ENCODE results near the gene MGAT4B. TPM values are rescaled to one million over a fixed set of nuclear protein-coding genes. Genes with fewer than 3 reads are reported as not detected.
"Not testable (repeated sequence)": the region's sequence is repeated elsewhere in the genome, so short reads cannot be mapped to it uniquely, and the experiment has no call there.

Gene MGAT4B
- total and polyA plus RNA-seq, 12 donors: 80.5 to 242 (median 197) TPM

DNA sequence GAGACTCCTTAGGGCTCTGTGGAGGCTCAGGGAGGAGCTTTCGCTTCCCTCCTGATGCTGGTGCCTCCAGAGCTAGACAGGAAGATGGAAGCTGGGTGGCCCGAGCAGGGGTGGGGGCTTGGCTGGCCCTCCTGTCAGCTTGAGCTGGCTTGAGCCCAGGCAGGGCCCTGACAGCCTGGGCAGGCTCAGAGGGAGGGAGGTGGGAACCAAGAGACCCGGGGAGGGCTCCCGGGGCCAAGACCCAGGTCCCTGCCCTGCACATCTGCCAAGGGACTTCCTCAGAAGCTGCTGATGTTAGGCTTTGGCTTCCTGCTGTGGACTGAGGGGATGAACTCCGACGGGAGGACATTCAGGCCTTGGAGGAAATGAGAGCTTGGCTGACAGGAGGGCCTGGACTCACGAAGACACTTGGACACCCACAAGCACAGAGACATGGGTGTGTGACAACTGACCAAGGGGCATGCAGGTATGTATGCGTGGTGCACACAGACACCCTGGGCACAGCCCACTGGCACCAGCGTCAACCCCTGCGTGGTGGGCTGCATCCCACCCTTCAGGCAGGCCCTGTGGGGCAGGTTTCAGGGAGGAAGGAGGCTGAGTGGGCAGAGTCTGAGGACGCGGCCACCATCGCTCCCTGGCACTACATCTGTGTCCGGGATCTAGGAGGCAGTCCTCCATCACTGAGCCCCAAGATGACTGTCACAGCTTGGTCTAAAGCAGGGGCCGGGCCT lies 14.6 kb downstream of the MGAT4B start:
- peak; percentile 37 to 76 (median 52) for DNase-seq
- Histone ChIP-seq H3K27ac (peak overlapping the region in 4 of 5 donors; percentile 8 to 86 (median 58)), H3K27me3 (no peaks in the 10 kb centered on the region), H3K36me3 (replicated peaks in 1 of 2) (no peaks in the 10 kb centered on the region), H3K9me3 (replicated peaks in 1 of 3) (no peaks in the 10 kb centered on the region), H3K4me1 (replicated peaks in 1 of 2) (peaks cover 10 to 41% of the 10 kb centered on the region in 2 donors), H3K4me3 (no peak overlapping the region)
- TF ChIP-seq POLR2A (IDR thresholded peaks at IDR 0.05): no peak
- TF ChIP-seq, protein P1, sequence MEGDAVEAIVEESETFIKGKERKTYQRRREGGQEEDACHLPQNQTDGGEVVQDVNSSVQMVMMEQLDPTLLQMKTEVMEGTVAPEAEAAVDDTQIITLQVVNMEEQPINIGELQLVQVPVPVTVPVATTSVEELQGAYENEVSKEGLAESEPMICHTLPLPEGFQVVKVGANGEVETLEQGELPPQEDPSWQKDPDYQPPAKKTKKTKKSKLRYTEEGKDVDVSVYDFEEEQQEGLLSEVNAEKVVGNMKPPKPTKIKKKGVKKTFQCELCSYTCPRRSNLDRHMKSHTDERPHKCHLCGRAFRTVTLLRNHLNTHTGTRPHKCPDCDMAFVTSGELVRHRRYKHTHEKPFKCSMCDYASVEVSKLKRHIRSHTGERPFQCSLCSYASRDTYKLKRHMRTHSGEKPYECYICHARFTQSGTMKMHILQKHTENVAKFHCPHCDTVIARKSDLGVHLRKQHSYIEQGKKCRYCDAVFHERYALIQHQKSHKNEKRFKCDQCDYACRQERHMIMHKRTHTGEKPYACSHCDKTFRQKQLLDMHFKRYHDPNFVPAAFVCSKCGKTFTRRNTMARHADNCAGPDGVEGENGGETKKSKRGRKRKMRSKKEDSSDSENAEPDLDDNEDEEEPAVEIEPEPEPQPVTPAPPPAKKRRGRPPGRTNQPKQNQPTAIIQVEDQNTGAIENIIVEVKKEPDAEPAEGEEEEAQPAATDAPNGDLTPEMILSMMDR (IDR thresholded peaks at IDR 0.05): no peak
- intact Hi-C loops (cut with DNase I): no loop called here
- WGBS, 4 donors: 48 to 78% (median 64%) methylated on average over 12 to 15 of the region's 15 CpGs

DNA sequence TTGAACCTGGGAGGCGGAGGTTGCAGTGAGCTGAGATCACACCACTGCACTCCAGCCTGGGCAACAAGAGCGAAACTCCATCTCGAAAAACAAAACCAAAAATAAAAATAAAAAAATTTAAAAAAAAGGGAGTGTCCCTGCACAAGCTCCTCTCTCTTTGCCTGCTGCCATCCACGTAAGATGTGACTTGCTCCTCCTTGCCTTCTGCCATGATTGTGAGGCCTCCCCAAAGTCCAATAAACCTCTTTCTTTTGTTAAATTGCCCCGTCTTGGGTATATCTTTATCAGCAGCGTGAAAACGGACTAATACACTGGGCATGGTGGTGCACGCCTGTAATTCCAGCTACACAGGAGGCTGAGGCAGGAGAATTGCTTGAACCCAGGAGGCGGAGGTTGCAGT lies 17.4 kb downstream of the MGAT4B start:
- DNase-seq; H3K36me3 ChIP-seq (replicated peaks in 1 of 2); H3K4me3 ChIP-seq; H3K27me3 ChIP-seq; H3K9me3 ChIP-seq (replicated peaks in 1 of 3); intact Hi-C loops (cut with DNase I); H3K27ac ChIP-seq: not testable (repeated sequence)
- H3K4me1 ChIP-seq (replicated peaks in 1 of 2): peaks cover 10 to 20% of the 10 kb centered on the region in 2 donors
- 93 to 99% (median 97%) methylated on average over 8 to 9 of the region's 9 CpGs for WGBS, 4 donors

DNA sequence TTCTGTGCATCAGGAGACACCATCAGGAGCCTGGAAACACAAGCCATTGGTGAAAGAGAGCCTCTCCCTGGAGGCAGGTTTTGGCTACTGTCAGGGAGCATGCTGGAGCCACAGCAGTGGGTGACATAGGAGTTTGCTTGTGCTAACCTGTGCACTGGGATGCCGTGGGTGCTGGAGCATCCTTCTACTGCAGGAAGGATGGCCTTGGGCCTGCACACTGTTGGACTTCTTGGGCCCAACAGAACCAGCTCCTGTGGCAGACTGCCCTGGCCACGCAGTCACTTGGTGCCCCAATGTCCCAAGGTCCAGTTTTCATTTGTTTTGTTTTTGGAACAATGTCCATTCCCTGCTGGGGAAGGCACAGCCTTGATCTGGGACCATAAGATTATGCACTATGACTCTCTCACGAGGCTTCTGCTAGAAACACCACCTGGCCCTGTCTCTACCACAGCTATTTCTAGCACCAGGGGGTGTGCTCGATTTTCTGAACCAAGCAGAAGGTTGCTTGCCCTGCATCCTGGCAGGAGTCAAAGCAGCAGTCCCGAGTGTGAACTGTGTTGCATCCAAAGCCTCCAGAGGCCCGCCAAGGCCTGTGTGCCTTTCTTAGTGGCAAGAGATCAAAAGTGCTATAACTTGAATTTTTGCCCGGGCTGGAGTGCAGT lies 18.3 kb downstream of the MGAT4B start:
- WGBS, 4 donors: 82 to 96% (median 87%) methylated on average over 4 to 7 of the region's 7 CpGs
- H3K27me3 ChIP-seq: no peaks in the 10 kb centered on the region
- DNase-seq: no peak
- no peak overlapping the region for H3K27ac ChIP-seq
- no peaks in the 10 kb centered on the region for H3K36me3 ChIP-seq (replicated peaks in 1 of 2)
- peaks cover 9 to 16% of the 10 kb centered on the region in 2 donors for H3K4me1 ChIP-seq (replicated peaks in 1 of 2)
- no peaks in the 10 kb centered on the region for H3K9me3 ChIP-seq (replicated peaks in 1 of 3)
- H3K4me3 ChIP-seq: no peak overlapping the region
- no peak for TF ChIP-seq POLR2A (IDR thresholded peaks at IDR 0.05)
- TF ChIP-seq, protein P1 (IDR thresholded peaks at IDR 0.05): no peak
- intact Hi-C loops (cut with DNase I): no loop called here

DNA sequence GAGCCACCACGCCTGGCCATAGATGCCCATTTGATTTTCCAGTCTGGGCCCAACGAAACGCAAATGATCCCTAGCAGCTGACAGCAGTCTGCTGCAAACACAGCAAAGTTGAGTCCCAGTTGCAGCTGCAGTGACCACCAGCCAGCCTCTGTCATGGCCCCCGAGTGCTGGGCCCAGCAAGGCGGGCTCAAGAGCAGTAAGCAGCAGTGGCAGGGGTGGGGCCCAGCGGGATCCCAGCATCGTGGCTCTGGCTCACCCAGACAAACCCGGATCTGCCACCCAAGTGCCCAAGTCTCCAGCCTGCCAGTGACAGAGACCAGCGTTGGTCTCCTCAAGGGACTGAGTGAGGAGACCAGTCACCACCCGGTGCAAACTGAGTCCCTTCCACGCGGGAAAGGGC lies 19.8 kb downstream of the MGAT4B start:
- intact Hi-C loops (cut with DNase I): no loop called here
- H3K9me3 ChIP-seq (replicated peaks in 1 of 3): no peaks in the 10 kb centered on the region
- no peak for DNase-seq
- no peaks in the 10 kb centered on the region for H3K27me3 ChIP-seq
- TF ChIP-seq, protein P1 (IDR thresholded peaks at IDR 0.05): no peak
- no peak for TF ChIP-seq POLR2A (IDR thresholded peaks at IDR 0.05)
- H3K4me1 ChIP-seq (replicated peaks in 1 of 2): peaks cover 0 to 5% of the 10 kb centered on the region in 2 donors
- H3K4me3 ChIP-seq: no peak overlapping the region
- H3K27ac ChIP-seq: no peak overlapping the region
- WGBS, 4 donors: 72 to 93% (median 86%) methylated on average over 7 to 12 of the region's 12 CpGs
- no peaks in the 10 kb centered on the region for H3K36me3 ChIP-seq (replicated peaks in 1 of 2)
